Brain microvascular endothelial cell (primary cell): Measurements from ENCODE around the gene SAAL1.

Experiments used
- DNase-seq: peaks from one replicate; pipeline ENCODE4 v3.0.0-alpha.2; 2020
- H3K27ac ChIP-seq: fragments of 250-450 bp; sonication (Bioruptor Pico); 2 replicates; pipeline ENCODE4 v1.5.1; 2020; ENCODE audit warnings: mild to moderate bottlenecking, moderate library complexity
- H3K27me3 ChIP-seq: fragments of 250-450 bp; sonication (Bioruptor Pico); replicated peaks from 2 replicates; pipeline ENCODE4 v1.5.1; 2020; ENCODE audit warnings: mild to moderate bottlenecking
- H3K36me3 ChIP-seq: fragments of 250-450 bp; sonication (Bioruptor Pico); replicated peaks from 2 replicates; pipeline ENCODE4 v1.5.1; 2020; ENCODE audit warnings: mild to moderate bottlenecking
- H3K4me3 ChIP-seq: 2 replicates; pipeline ENCODE4 v1.5.1; 2011; ENCODE audit warnings: low read depth, mild to moderate bottlenecking, control low read depth, low read length, moderate library complexity
- in situ Hi-C: cut with HindIII; loops from 2 replicates; pipeline ENCODE4 v1.10.0; 2017; ENCODE audit warnings: low sequenced_read_pairs, low pct_ligation_motif_present
- TF ChIP-seq, protein P1 (sequence below): IDR thresholded peaks from 2 replicates; pipeline ENCODE4 v1.5.1; 2011; ENCODE audit warnings: low read depth, mild to moderate bottlenecking, moderate library complexity, low read length, control low read depth, inconsistent platforms; ENCODE audit errors: missing control alignments

The SAAL1 gene

GRCh38 chr11:18050848-18051247 is 55.0 kb downstream of the SAAL1 start:
- in situ Hi-C loops = no loop called here

GRCh38 chr11:18046116-18046777 is 59.6 kb downstream of the SAAL1 start, which contains the start of gene TPH1:
Gene TPH1, minus strand, starts transcription at chr11:18046269. Its CDS starts 5,507 bp downstream, at chr11:18040762.
- in situ Hi-C loops = no loop called here
- Histone ChIP-seq H3K36me3 (no peaks in the 10 kb centered on the region), H3K27ac (no peak within 1 kb of the TSS), H3K4me3 (peak within 1 kb of the TSS; percentile 10), H3K27me3 (peaks cover 19% of the 10 kb centered on the region)
- TF ChIP-seq, protein P1, sequence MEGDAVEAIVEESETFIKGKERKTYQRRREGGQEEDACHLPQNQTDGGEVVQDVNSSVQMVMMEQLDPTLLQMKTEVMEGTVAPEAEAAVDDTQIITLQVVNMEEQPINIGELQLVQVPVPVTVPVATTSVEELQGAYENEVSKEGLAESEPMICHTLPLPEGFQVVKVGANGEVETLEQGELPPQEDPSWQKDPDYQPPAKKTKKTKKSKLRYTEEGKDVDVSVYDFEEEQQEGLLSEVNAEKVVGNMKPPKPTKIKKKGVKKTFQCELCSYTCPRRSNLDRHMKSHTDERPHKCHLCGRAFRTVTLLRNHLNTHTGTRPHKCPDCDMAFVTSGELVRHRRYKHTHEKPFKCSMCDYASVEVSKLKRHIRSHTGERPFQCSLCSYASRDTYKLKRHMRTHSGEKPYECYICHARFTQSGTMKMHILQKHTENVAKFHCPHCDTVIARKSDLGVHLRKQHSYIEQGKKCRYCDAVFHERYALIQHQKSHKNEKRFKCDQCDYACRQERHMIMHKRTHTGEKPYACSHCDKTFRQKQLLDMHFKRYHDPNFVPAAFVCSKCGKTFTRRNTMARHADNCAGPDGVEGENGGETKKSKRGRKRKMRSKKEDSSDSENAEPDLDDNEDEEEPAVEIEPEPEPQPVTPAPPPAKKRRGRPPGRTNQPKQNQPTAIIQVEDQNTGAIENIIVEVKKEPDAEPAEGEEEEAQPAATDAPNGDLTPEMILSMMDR = no peak
- peak; percentile 34 for DNase-seq

More at GRCh38 chr11:18050848-18051247, 55.0 kb downstream of the SAAL1 start:
- Histone ChIP-seq H3K27me3 (peaks cover 10% of the 10 kb centered on the region), H3K4me3 (no peak overlapping the region), H3K27ac (no peak overlapping the region), H3K36me3 (no peaks in the 10 kb centered on the region)
- no peak for DNase-seq
- TF ChIP-seq, protein P1 = no peak

GRCh38 chr11:18036456-18036855 is 69.4 kb downstream of the SAAL1 start:
- TF ChIP-seq, protein P1 = no peak
- no peaks in the 10 kb centered on the region for H3K27me3 ChIP-seq
- H3K36me3 ChIP-seq = no peaks in the 10 kb centered on the region
- no peak overlapping the region for H3K4me3 ChIP-seq
- no peak for DNase-seq
- in situ Hi-C loops = no loop called here
- no peak overlapping the region for H3K27ac ChIP-seq
